Measurements from ENCODE around the gene RBBP8NL.

Gene RBBP8NL, protein sequence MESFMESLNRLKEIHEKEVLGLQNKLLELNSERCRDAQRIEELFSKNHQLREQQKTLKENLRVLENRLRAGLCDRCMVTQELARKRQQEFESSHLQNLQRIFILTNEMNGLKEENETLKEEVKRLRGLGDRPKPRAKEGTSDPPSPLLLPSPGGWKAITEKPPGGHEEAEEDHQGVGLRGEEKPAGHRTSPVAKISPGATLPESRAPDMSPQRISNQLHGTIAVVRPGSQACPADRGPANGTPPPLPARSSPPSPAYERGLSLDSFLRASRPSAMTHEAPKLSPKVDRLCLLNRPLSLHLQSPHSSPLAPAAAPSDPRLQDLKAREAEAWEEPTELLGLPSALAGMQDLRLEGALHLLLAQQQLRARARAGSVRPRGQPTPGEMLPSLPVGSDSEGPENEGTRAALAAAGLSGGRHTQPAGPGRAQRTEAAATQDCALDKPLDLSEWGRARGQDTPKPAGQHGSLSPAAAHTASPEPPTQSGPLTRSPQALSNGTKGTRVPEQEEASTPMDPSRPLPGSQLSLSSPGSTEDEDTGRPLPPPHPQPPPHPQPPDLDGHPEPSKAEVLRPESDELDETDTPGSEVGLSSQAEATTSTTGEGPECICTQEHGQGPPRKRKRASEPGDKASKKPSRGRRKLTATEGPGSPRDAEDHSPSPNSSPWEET

DNA sequence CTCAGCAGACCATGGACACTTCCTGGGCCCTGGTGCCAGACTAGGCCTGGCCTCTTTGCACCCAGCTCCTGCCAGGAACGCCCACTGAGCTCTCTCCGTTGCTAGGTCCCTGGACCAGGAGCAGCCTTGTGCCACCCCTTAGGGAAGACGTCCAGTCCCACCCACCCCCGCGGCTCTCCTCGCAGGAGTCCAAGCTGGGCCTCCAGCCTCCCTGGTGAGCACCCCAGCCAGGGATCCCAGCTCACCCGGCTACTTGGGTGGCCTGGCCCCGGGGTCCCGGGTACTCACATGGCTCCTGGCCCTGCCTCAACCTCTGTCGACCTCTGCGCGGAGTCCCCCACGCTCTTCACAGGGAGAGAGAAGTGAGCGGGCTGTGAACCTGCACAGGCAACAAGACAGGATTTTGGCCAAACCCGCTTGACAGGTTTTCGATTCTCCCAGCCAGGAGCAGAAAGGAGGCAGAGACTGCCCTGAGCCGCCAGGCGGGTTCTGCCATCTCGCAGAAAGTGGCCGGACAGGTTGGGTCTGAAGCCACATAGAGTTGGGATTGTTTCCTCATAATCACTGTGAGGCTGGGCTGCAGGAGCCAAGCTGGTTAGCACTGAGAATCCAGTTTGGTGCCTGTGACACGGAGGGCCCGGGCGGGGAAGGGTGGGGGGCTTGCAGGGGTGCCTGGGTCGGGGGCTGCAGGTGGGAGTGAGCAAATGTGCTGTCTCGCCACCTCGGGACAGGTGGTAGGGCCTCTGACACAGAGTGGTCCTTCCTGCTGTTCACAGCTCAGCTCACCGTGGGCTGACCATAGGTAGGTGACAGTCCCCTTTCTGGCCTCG, at the start of gene RBBP8NL:
TSS of gene RBBP8NL (minus strand) at position 368 of the 830 bp plus-strand sequence. CDS start 7,892 bp downstream, outside the sequence.
- TF ChIP-seq, protein P1, sequence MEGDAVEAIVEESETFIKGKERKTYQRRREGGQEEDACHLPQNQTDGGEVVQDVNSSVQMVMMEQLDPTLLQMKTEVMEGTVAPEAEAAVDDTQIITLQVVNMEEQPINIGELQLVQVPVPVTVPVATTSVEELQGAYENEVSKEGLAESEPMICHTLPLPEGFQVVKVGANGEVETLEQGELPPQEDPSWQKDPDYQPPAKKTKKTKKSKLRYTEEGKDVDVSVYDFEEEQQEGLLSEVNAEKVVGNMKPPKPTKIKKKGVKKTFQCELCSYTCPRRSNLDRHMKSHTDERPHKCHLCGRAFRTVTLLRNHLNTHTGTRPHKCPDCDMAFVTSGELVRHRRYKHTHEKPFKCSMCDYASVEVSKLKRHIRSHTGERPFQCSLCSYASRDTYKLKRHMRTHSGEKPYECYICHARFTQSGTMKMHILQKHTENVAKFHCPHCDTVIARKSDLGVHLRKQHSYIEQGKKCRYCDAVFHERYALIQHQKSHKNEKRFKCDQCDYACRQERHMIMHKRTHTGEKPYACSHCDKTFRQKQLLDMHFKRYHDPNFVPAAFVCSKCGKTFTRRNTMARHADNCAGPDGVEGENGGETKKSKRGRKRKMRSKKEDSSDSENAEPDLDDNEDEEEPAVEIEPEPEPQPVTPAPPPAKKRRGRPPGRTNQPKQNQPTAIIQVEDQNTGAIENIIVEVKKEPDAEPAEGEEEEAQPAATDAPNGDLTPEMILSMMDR (IDR thresholded peaks at IDR 0.05; ENCODE audit: borderline replicate concordance, insufficient read depth, low read depth, low read length) = no peak
- H3K4me3 ChIP-seq (ENCODE audit: low read depth, low read length) = no peak within 1 kb of the TSS

DNA sequence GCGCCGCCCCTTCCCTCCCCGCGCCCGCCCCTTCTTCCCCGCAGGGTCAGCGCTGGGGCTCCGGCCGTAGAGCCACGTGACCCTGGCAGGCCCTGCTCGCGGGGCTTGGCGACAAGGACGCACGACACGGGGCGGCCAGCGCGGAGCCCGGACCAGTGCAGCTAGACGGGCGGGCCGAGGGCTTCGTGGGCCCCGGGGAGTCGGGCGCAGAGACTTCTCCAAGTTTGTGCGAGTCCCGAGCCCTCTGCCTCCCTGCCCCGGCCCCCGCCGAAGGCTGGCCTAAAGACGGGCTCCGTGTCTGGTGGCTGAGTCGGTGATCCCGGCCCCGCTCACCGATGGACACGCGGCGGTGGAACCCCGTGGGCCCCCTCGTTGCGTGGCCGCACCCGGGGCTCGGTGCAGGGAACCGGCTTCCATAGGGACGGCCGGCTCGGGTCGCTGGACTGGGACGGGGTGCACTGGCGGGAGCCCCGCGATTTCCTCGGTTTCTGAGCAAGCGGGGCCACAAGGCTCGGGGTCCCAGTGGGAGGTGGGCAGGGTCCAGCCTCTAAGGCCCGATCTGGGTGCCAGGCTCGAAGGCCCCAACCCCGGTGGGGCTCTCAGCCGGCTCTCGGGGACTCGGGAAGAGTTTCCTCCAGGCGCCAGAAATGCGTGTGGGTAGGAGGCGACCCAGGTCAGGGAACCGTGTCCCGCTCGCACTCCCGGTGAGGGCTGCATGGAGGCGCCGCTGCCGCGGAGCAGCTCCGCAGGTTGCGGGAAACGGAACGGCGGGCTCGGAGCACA, 48.9 kb upstream of the RBBP8NL start:
- TF ChIP-seq, protein P1 (IDR thresholded peaks at IDR 0.05; ENCODE audit: borderline replicate concordance, insufficient read depth, low read depth, low read length) = no peak
- H3K4me3 ChIP-seq (ENCODE audit: low read depth, low read length) = no peak overlapping the region

DNA sequence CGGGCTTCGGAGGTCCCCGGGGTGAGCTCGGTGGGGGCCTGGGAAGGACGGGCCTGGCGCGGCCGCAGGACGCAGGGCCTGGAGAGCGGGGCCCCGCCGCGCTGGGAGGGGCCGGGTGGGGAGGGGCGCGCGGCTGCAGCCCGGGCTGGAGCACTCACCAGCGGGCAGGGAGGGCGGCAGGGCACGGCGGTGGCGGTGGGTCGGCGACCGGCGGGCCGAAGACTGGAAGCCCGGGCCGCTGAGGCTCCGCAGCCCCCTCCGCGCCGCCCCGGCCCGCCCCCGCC, 48.4 kb upstream of the RBBP8NL start, which contains the start of gene GATA5:
TSS of gene GATA5 (minus strand) at position 224 of the 284 bp plus-strand sequence. CDS start 474 bp downstream, outside the sequence.
- H3K4me3 ChIP-seq (ENCODE audit: low read depth, low read length) = no peak within 1 kb of the TSS
- TF ChIP-seq, protein P1 (IDR thresholded peaks at IDR 0.05; ENCODE audit: borderline replicate concordance, insufficient read depth, low read depth, low read length) = no peak

DNA sequence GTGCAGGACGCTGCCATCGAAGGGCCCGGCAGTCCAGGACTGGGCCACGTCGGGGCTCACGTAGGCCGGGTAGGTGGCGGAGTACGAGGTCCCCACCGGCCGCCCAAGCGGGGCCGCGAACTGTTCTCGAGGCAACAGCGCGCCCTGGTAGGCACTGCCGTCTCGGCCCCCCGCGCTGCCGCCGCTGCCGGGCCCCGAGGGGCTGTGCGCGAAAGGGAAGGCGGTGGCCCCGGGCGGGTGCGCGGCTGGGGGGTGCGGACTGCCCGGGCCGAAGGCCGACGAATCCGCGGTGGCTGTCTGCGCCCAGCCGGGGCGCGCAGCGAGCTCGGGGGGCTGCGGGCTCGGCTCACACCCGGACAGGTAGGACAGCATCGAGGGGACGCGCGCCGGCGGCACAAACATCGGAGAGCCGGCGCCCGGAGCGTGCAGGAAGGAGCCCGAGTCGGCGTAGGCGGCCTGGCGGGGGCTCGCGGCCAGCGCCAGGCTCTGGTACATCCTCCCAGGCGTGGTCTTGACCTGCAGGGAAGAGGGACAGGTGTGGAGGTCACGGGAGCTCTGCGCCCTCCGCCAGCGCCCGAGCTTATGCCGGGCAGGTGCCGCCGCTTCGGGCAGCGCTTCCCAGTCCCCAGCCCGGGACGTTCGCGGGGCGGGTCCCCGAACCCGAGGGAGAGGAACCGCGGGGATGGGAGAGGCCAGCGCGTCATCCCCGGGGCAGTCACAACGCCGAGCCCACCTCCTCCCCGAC, 47.9 kb upstream of the RBBP8NL start:
- no peak overlapping the region for H3K4me3 ChIP-seq (ENCODE audit: low read depth, low read length)
- TF ChIP-seq, protein P1 (IDR thresholded peaks at IDR 0.05; ENCODE audit: borderline replicate concordance, insufficient read depth, low read depth, low read length) = no peak

DNA sequence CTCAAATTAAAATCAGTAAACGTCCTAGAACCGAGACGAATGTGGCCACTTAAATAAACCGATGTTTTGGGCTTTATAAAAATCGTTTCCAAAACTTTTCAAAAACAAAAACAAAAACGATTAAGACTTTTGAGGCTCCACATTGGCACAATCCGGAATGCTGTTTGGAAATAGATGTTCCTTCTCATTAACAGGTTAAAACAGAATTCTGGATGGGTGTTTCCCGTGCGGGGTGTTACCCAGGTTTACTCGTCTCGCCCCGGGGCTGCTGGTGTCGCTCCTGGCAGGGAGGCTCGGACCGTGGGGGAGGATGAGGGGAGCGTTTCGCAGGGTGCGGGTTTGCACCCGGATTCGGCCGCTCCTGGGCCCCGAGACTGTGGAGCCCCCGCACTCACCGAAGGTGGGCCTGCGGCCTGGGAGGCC, 47.3 kb upstream of the RBBP8NL start:
- TF ChIP-seq, protein P1 (IDR thresholded peaks at IDR 0.05; ENCODE audit: borderline replicate concordance, insufficient read depth, low read depth, low read length) = no peak
- no peak overlapping the region for H3K4me3 ChIP-seq (ENCODE audit: low read depth, low read length)

All from GM12875 (cell line).